NCI-H1417 treated with DMSO at 0.1 percent for 48 hours (cell line): Measurements from ENCODE around the gene NBEAL2.

Source experiments
- DNase-seq: peaks from one replicate; lab custom pipeline; 2025; lab: John Stamatoyannopoulos, UW

Gene NBEAL2

GRCh38 chr3:46946416-46946815 lies 33.0 kb upstream of the NBEAL2 start:
- DNase-seq, result no peak

GRCh38 chr3:46946856-46947545 lies 32.5 kb upstream of the NBEAL2 start:
- no peak for DNase-seq

- DNase-seq, result no peak
Observed at GRCh38 chr3:46947546-46947901, 31.9 kb upstream of the NBEAL2 start.

- no peak for DNase-seq
Observed at GRCh38 chr3:46947981-46948791, 31.3 kb upstream of the NBEAL2 start.

GRCh38 chr3:46948830-46949671 lies 30.4 kb upstream of the NBEAL2 start:
- DNase-seq, result no peak

GRCh38 chr3:46950177-46950576 lies 29.3 kb upstream of the NBEAL2 start:
- DNase-seq, result no peak

- DNase-seq, result no peak
Observed at GRCh38 chr3:46950650-46951241, 28.7 kb upstream of the NBEAL2 start.

GRCh38 chr3:46952813-46953212 lies 26.7 kb upstream of the NBEAL2 start:
- no peak for DNase-seq

GRCh38 chr3:46953234-46954010 lies 26.0 kb upstream of the NBEAL2 start:
- no peak for DNase-seq

- DNase-seq, result no peak
Observed at GRCh38 chr3:46954178-46954577, 25.3 kb upstream of the NBEAL2 start.

- DNase-seq, result no peak
Observed at GRCh38 chr3:46955157-46955556, 24.3 kb upstream of the NBEAL2 start.

GRCh38 chr3:46955801-46956259 lies 23.6 kb upstream of the NBEAL2 start:
- no peak for DNase-seq

GRCh38 chr3:46957092-46957820 lies 22.2 kb upstream of the NBEAL2 start:
- DNase-seq, result no peak

- no peak for DNase-seq
Observed at GRCh38 chr3:46958467-46959160, 20.9 kb upstream of the NBEAL2 start.

GRCh38 chr3:46959161-46959511 lies 20.3 kb upstream of the NBEAL2 start:
- no peak for DNase-seq

GRCh38 chr3:46960081-46960701 lies 19.3 kb upstream of the NBEAL2 start:
- no peak for DNase-seq

GRCh38 chr3:46960835-46961234 lies 18.6 kb upstream of the NBEAL2 start:
- no peak for DNase-seq

GRCh38 chr3:46962427-46962826 lies 17.0 kb upstream of the NBEAL2 start:
- no peak for DNase-seq

- no peak for DNase-seq
Observed at GRCh38 chr3:46962990-46963389, 16.5 kb upstream of the NBEAL2 start.
